ENCODE measurements around the gene TMEM164.

Gene TMEM164

GRCh38 chrX:110036162-110037033, 33.5 kb downstream of the TMEM164 start:
- FAIRE-seq (no peak), DNase-seq (ENCODE audit: insufficient read length, low spot score) (no peak)

GRCh38 chrX:110037178-110037577, 34.3 kb downstream of the TMEM164 start:
- no peak for DNase-seq (ENCODE audit: insufficient read length, low spot score)
- no peak for FAIRE-seq

- DNase-seq (ENCODE audit: insufficient read length, low spot score) (no peak), FAIRE-seq (no peak)
Observed at GRCh38 chrX:110038900-110039299, 36.0 kb downstream of the TMEM164 start.

- no peak for DNase-seq (ENCODE audit: insufficient read length, low spot score)
- FAIRE-seq = no peak
Observed at GRCh38 chrX:110041980-110042379, 39.1 kb downstream of the TMEM164 start.

GRCh38 chrX:110042496-110042895, 39.6 kb downstream of the TMEM164 start:
- no peak for FAIRE-seq
- DNase-seq (ENCODE audit: insufficient read length, low spot score) = no peak

GRCh38 chrX:110043506-110043905, 40.6 kb downstream of the TMEM164 start:
- FAIRE-seq = peak; percentile 28
- no peak for DNase-seq (ENCODE audit: insufficient read length, low spot score)

GRCh38 chrX:110044346-110045249, 41.7 kb downstream of the TMEM164 start:
- DNase-seq (ENCODE audit: insufficient read length, low spot score) (no peak), FAIRE-seq (no peak)

- no peak for FAIRE-seq
- no peak for DNase-seq (ENCODE audit: insufficient read length, low spot score)
Observed at GRCh38 chrX:110045421-110045820, 42.5 kb downstream of the TMEM164 start.

GRCh38 chrX:110046001-110046400, 43.1 kb downstream of the TMEM164 start:
- FAIRE-seq (peak; percentile 82), DNase-seq (ENCODE audit: insufficient read length, low spot score) (no peak)

- DNase-seq (ENCODE audit: insufficient read length, low spot score) (no peak), FAIRE-seq (no peak)
Observed at GRCh38 chrX:110046971-110047370, 44.1 kb downstream of the TMEM164 start.

- DNase-seq (ENCODE audit: insufficient read length, low spot score) (no peak), FAIRE-seq (no peak)
Observed at GRCh38 chrX:110049096-110049495, 46.2 kb downstream of the TMEM164 start.

- peak; percentile 8 for FAIRE-seq
Observed at GRCh38 chrX:110050386-110050785, 47.5 kb downstream of the TMEM164 start.

GRCh38 chrX:110050901-110051300, 48.0 kb downstream of the TMEM164 start:
- DNase-seq (ENCODE audit: insufficient read length, low spot score) (no peak), FAIRE-seq (peak; percentile 65)

More at GRCh38 chrX:110050386-110050785, 47.5 kb downstream of the TMEM164 start:
- no peak for DNase-seq (ENCODE audit: insufficient read length, low spot score)

GRCh38 chrX:110051559-110051958, 48.6 kb downstream of the TMEM164 start:
- no peak for FAIRE-seq
- no peak for DNase-seq (ENCODE audit: insufficient read length, low spot score)

GRCh38 chrX:110052303-110052702, 49.4 kb downstream of the TMEM164 start:
- no peak for DNase-seq (ENCODE audit: insufficient read length, low spot score)
- FAIRE-seq = no peak

GRCh38 chrX:110053453-110053852, 50.5 kb downstream of the TMEM164 start:
- no peak for DNase-seq (ENCODE audit: insufficient read length, low spot score)
- FAIRE-seq = no peak

- FAIRE-seq (peak; percentile 31), DNase-seq (ENCODE audit: insufficient read length, low spot score) (no peak)
Observed at GRCh38 chrX:110055616-110056015, 52.7 kb downstream of the TMEM164 start.

- no peak for DNase-seq (ENCODE audit: insufficient read length, low spot score)
Observed at GRCh38 chrX:110056419-110056818, 53.5 kb downstream of the TMEM164 start.

GRCh38 chrX:110059410-110059809, 56.5 kb downstream of the TMEM164 start:
- DNase-seq (ENCODE audit: insufficient read length, low spot score) (no peak), FAIRE-seq (peak; percentile 76)

More at GRCh38 chrX:110056419-110056818, 53.5 kb downstream of the TMEM164 start:
- peak; percentile 72 for FAIRE-seq

- FAIRE-seq (no peak), DNase-seq (ENCODE audit: insufficient read length, low spot score) (no peak)
Observed at GRCh38 chrX:110060317-110060716, 57.4 kb downstream of the TMEM164 start.

- DNase-seq (ENCODE audit: insufficient read length, low spot score) (no peak), FAIRE-seq (peak; percentile 73)
Observed at GRCh38 chrX:110060846-110061537, 58.1 kb downstream of the TMEM164 start.
